ENCODE measurements around the gene GSTA4.
A peak's percentile ranks its signal among the peaks of the same experiment; 100 is the strongest.
"Not testable (repeated sequence)": the region's sequence is repeated elsewhere in the genome, so short reads cannot be mapped to it uniquely, and the experiment has no call there.

Gene GSTA4, protein sequence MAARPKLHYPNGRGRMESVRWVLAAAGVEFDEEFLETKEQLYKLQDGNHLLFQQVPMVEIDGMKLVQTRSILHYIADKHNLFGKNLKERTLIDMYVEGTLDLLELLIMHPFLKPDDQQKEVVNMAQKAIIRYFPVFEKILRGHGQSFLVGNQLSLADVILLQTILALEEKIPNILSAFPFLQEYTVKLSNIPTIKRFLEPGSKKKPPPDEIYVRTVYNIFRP

GRCh38 chr6:52995089-52995912, at the start of gene GSTA4:
Gene GSTA4 (minus strand): TSS chr6:52995284. CDS start chr6:52994243, 1,041 bp downstream.
- H4K20me1 ChIP-seq (ENCODE audit: insufficient read depth, low read length, poor library complexity, severe bottlenecking); H3F3A ChIP-seq (ENCODE audit: low read depth); H3K79me2 ChIP-seq (ENCODE audit: insufficient read depth, low read length); H3K36me3 ChIP-seq (ENCODE audit: insufficient read depth, low read length); H3K9me3 ChIP-seq (ENCODE audit: insufficient read depth, low read depth, low read length); H3K9me2 ChIP-seq (replicated peaks; ENCODE audit: low read depth, low read length): not testable (repeated sequence)
- H3K27me3 ChIP-seq (ENCODE audit: insufficient read depth, low read length, poor library complexity, severe bottlenecking), result peaks cover 23% of the 10 kb centered on the region
- peak; percentile 72 for TF ChIP-seq CTCF (conservative IDR thresholded peaks at IDR 0.05; ENCODE audit: low read length)
- H3K9ac ChIP-seq (ENCODE audit: low read depth, low read length, poor library complexity, severe bottlenecking), result peak within 1 kb of the TSS; percentile 79
- peak within 1 kb of the TSS; percentile 94 for H3K4me3 ChIP-seq (ENCODE audit: low read length, poor library complexity, severe bottlenecking)
- peaks cover 15% of the 10 kb centered on the region for H3K4me1 ChIP-seq (ENCODE audit: insufficient read depth, low read length, poor library complexity, severe bottlenecking)
- peak within 1 kb of the TSS; percentile 86 for H3K4me2 ChIP-seq (ENCODE audit: low read depth, low read length, poor library complexity, severe bottlenecking)
- H2AFZ ChIP-seq (ENCODE audit: low read length), result peak within 1 kb of the TSS; percentile 100

GRCh38 chr6:53044572-53044971, 49.5 kb upstream of the GSTA4 start:
- Histone ChIP-seq H3K4me3 (ENCODE audit: low read length, poor library complexity, severe bottlenecking) (no peak overlapping the region), H3K4me2 (ENCODE audit: low read depth, low read length, poor library complexity, severe bottlenecking) (no peak overlapping the region), H2AFZ (ENCODE audit: low read length) (no peak overlapping the region), H4K20me1 (ENCODE audit: insufficient read depth, low read length, poor library complexity, severe bottlenecking) (peaks cover 14% of the 10 kb centered on the region), H3K27me3 (ENCODE audit: insufficient read depth, low read length, poor library complexity, severe bottlenecking) (no peaks in the 10 kb centered on the region), H3K79me2 (ENCODE audit: insufficient read depth, low read length) (no peaks in the 10 kb centered on the region), H3F3A (ENCODE audit: low read depth) (no peaks in the 10 kb centered on the region), H3K36me3 (ENCODE audit: insufficient read depth, low read length) (peaks cover 17% of the 10 kb centered on the region; the same call in 1 of the 2 replicates), H3K9ac (ENCODE audit: low read depth, low read length, poor library complexity, severe bottlenecking) (no peak overlapping the region), H3K9me3 (ENCODE audit: insufficient read depth, low read depth, low read length) (no peaks in the 10 kb centered on the region), H3K4me1 (ENCODE audit: insufficient read depth, low read length, poor library complexity, severe bottlenecking) (peaks cover 14% of the 10 kb centered on the region), H3K9me2 (replicated peaks; ENCODE audit: low read depth, low read length) (no peaks in the 10 kb centered on the region)
- TF ChIP-seq CTCF (conservative IDR thresholded peaks at IDR 0.05; ENCODE audit: low read length) (no peak), EZH2phosphoT487 (IDR thresholded peaks at IDR 0.05; ENCODE audit: borderline replicate concordance) (no peak)

- no peak overlapping the region for H3K9ac ChIP-seq (ENCODE audit: low read depth, low read length, poor library complexity, severe bottlenecking)
- H3K4me2 ChIP-seq (ENCODE audit: low read depth, low read length, poor library complexity, severe bottlenecking), result no peak overlapping the region
- H4K20me1 ChIP-seq (ENCODE audit: insufficient read depth, low read length, poor library complexity, severe bottlenecking), result peaks cover 13% of the 10 kb centered on the region
- no peaks in the 10 kb centered on the region for H3K9me2 ChIP-seq (replicated peaks; ENCODE audit: low read depth, low read length)
- peaks cover 12% of the 10 kb centered on the region for H3K4me1 ChIP-seq (ENCODE audit: insufficient read depth, low read length, poor library complexity, severe bottlenecking)
- no peaks in the 10 kb centered on the region for H3K27me3 ChIP-seq (ENCODE audit: insufficient read depth, low read length, poor library complexity, severe bottlenecking)
- no peaks in the 10 kb centered on the region for H3F3A ChIP-seq (ENCODE audit: low read depth)
- H3K9me3 ChIP-seq (ENCODE audit: insufficient read depth, low read depth, low read length), result no peaks in the 10 kb centered on the region
- peaks cover 21% of the 10 kb centered on the region; the same call in 1 of the 2 replicates for H3K36me3 ChIP-seq (ENCODE audit: insufficient read depth, low read length)
- no peak overlapping the region for H3K4me3 ChIP-seq (ENCODE audit: low read length, poor library complexity, severe bottlenecking)
- TF ChIP-seq CTCF (conservative IDR thresholded peaks at IDR 0.05; ENCODE audit: low read length) (no peak), EZH2phosphoT487 (IDR thresholded peaks at IDR 0.05; ENCODE audit: borderline replicate concordance) (no peak)
- no peak overlapping the region for H2AFZ ChIP-seq (ENCODE audit: low read length)
- no peaks in the 10 kb centered on the region for H3K79me2 ChIP-seq (ENCODE audit: insufficient read depth, low read length)
Measured at GRCh38 chr6:53044071-53044470, 49.0 kb upstream of the GSTA4 start.

All from Loucy (cell line).